Femur (tissue), 1 donor: Measurements from ENCODE around the gene HOXB6.

Experiments used
- DNase-seq: peaks from one replicate; pipeline ENCODE4 v3.0.0-alpha.2; 2017

The HOXB6 gene

DNA sequence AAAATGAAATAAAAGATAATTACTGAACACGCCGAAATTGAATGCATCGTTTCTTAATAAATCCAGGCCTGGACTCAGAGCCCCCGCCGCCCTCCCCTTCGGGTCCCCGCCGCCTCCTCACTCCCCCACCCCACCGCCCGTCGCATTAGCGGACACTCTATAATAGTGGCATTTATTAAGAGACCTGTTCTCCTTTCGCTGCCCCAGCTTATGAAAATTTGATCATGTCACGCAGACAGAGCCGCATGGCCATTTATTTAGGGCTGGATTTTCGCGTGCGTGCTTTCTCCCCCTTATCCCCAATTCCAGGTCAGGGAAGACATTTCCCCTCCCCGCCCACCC, 53.6 kb downstream of the HOXB6 start:
- no peak for DNase-seq

DNA sequence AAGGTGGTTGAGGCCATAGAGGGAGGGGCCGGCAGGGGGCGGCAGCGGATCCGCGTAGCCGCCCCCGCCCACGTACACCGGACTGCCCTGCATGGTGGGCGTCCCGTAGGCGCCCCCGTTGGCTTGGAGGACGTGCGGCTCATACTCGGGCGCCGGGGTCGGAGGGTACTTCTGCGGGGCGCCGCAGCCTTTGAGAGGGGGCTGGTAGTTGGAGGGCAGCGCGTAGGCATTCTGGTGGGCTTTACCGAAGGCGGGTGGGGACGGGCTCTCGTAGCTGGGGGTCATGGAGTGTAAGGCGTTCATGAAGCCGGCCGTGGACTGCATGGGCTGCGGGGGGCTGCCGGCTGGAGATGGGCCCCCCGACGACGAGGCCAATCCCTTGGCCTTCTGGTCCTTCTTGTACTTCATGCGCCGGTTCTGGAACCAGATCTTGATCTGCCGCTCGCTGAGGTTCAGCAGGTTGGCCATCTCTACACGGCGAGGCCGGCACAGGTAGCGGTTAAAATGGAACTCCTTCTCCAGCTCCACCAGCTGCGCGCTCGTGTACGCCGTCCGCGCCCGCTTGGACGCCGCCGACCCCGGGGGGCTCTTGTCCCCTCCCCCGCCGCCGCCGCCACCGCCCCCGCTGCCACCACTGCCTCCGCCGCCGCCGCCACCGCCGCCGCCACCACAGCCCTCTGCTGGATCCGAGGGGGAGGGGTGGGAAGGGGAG, 54.1 kb downstream of the HOXB6 start:
- DNase-seq: no peak

DNA sequence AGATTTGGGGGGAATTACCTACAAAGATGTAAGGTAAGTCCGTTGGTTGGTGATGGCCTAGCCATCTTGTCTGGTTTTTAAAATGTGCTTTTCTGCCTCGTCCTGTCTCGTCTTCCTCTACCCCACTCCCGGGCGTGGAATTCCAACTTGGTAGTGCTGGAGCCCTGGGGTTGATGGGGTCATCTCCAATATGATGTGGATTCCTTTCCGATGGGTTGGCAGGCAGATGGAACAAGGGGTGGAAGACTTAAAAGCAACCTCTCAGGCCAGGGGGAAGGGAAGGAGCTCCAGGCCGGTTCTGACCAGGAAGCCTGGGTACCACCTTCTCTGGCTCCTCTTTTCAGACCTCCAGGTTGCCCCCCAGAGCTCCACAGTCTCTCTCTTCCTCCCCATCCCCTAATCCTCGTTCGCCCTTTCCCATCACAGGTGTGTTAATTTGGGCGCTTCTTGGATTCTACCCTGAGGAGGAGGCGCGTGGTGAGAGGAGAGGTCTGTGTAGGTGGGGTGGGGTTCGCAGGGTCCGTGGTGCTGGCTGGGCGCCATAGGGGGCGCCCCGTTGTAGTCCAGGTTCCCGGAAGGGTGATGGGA, 54.8 kb downstream of the HOXB6 start:
- DNase-seq: no peak

DNA sequence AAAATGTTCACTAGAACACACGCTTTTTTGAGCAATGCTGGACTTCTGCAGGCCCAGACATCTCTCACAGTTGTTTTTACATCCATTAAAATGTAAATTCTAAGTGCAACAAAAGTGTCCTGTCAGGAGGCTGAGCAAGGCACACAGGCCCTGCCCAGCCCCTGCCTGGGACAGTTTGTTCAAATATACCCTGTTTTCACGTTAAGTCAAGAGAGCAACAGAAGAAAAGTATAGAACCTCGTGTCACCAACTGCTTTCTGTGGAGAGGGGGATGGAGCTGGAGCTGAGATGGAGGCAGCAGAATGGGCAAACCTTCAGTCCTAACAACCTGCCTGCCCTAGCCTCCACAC, 55.5 kb downstream of the HOXB6 start:
- DNase-seq: no peak

DNA sequence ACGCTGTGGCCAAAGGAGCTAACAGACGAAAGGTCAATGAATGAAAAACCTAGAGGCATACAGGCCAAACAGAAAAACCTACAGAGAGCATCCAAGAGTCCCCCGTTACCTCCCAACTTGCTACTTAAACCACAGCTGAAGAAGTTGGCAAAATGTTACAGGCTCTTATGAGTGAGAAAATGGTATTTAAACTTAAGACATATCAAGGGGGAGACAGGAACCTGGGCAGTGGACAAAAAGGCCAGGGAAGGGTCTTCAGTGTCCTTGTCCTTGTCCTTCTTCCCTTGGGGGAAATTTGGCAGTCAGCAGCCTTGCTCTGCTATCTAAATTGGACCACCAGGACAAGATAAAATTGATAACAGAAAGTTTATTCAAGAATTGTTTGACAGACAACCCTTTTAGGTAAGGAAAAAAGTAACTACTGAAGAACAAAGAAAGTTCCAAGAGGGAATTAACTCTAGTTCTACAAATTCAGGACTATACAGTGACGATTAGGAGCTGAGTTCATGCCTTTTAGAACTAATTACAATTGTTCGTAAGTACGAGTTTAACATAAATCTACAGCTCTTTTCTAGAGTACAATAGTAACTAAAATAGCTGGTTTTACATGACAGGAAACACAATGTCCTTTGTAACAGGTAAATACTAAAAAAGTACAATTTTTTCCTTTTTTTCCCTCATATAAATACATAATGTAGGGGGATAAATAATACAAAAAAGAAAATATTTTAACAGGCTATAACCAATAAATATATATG, 56.1 kb downstream of the HOXB6 start:
- DNase-seq: no peak

DNA sequence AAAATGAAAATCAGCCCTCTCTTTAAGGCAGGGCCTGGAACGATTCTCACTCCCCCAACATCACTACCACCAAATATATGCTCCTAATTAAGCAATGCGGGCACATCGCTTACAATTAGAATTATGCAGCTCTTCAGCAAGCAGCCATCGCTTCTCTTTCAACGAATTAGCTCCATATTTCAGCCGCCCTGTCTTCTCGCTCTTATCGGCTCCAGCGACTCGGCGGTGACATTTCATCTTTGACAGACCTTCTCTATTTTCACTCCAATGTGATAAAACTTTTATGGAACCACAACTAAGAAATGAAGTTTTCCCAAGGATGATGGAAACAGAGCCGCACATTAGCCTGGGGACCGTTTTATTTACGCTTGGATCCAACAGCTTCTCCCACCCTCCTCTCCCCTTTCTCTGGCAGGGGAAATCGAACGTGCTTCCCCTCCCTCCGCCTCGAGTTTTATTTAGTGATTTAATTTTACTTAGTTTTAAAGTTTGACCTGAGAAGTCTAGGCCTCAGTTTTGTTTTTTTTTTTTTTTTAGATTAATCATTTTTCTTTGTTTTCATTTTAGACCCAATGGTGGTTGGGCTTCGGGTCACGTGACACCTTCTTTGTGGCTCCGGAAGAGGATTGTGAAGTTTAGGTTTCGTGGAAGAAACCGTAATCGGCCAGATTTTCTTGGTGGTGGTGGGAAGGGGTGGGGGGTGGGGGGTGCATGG, 56.8 kb downstream of the HOXB6 start:
- no peak for DNase-seq

DNA sequence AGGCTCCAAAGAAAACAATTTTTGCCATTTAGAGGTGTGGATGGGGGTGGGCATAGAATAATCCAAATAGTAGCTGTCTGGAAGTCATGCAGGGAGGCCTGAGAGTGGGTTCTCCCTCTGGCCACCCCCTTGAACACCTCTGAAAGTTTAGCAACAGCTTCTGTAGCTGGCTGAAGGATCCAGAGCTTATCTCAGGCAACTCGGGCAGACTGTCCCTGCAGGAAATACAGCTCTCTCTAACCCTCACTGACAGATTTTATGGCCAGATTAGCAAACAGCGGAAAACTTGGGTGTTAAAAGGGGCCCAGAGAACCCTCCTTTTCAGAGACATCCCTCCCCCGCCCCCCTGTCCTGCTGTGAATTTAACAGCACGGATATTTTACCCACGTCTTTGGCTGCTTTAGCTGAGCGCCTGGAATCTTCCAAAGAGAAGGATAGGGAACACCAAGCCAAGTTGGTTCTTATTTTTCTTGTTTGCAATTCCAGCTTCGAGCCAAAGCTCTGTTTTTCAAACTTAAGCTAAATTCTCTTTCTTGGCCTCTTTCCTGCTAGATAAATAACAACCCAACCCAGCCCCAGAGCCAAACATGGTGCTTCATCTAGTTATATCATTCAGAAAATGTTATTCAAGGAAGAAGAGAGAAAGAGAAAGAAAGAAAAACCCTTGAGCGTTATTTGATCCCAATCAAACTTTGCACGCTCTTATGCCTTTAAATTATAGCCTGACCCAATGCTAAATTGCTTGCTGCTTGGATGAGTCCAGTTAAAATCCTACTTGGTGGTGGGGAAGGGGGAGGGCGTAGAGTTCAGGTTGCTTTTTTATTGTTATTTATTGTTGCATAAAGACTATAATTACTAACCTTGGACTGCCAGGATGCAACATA, 57.6 kb downstream of the HOXB6 start:
- DNase-seq: no peak

DNA sequence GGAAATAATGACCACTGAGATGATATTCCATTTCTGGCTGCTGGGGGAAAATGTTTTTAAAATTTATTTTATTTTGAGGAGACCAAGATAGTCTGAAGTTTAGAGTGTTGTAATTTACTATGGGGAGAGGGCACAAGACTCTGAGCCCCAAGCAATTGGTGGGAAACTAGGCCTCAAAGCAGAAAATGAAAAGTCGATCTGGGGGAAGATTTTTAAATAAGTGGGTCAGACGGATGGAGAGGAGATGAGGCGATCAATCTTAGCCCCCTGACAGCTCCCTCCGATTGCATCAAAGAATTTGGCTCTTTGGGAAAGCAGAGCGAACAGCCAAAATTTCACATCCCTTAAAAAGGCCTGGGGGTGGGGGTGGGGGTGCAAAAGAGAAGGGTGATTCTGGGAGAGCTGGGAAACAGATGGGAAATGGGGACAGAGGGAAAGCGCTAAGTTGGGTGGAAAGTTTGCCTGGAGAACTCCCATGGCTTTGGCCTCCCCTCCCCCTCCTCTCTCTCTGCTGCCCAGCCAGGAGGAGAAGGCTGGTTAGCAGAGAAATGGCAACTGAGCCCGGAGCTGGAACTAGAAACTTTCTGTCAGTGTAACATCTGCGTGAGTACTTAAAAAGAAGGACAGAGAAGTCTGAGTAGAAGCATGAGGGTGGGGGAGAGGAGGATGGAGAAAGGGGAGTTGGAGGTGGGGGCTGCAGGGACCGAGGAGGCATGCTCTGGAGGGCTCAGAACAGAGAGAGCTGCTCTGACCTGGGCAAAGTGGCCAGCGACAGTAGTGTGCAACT, 58.5 kb downstream of the HOXB6 start:
- DNase-seq: no peak
